Measurements from ENCODE around the gene THADA.

THADA gene

DNA sequence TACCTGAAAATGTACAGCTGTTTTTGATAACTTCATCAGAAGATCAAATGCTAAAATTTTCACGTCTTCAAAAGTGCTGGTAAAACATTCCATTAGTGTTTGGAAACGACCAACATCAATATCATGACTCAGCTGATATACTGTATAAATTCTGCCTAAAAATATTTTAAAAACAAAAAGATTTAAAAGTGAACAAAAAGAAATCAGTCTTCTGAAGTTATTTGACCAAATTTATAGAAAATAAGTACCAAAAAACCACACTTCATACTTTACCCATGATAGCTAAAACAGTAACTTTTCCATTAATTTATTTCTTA lies 35.6 kb downstream of the THADA start:
- TF ChIP-seq, protein P1, sequence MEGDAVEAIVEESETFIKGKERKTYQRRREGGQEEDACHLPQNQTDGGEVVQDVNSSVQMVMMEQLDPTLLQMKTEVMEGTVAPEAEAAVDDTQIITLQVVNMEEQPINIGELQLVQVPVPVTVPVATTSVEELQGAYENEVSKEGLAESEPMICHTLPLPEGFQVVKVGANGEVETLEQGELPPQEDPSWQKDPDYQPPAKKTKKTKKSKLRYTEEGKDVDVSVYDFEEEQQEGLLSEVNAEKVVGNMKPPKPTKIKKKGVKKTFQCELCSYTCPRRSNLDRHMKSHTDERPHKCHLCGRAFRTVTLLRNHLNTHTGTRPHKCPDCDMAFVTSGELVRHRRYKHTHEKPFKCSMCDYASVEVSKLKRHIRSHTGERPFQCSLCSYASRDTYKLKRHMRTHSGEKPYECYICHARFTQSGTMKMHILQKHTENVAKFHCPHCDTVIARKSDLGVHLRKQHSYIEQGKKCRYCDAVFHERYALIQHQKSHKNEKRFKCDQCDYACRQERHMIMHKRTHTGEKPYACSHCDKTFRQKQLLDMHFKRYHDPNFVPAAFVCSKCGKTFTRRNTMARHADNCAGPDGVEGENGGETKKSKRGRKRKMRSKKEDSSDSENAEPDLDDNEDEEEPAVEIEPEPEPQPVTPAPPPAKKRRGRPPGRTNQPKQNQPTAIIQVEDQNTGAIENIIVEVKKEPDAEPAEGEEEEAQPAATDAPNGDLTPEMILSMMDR (IDR thresholded peaks at IDR 0.05) = no peak

DNA sequence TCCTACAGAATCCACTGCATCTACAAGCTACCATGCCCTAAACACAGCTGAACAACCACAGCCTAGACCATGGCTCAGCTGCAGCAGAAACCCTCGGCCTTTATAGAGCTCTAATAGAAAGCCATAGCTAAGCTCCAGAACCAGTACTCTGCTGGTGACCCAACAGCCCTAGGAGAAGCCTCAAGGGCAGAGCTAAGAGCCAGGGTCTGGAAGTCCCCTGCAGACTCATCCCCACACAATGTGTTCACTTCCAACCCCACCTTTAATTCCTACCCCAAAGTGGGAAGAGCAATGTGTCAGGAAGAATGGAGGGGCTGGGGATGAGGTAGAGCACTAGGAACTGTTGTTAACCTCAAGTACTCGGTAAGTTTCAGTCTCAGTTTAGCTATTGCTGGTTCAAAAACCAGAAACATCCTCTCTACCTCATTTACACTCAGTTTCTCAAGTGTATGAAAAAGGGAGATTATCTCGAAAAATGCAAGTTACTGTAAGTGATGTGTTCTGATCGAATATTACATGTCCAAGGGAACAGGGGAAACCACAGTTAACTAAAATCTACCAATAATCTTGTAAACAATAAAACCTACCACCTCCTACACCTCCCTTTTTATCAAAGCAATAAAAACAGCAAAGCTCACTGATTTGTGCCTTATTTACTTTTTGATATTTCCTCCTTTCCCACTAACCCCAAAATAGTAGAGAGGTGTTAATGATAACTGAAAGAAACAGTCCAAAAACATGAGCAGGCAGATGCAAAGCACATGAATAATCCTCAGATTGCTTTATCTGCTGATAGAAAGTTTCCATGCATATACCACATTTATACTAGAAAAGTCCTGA lies 36.2 kb downstream of the THADA start:
- TF ChIP-seq, protein P1 (IDR thresholded peaks at IDR 0.05) = no peak

DNA sequence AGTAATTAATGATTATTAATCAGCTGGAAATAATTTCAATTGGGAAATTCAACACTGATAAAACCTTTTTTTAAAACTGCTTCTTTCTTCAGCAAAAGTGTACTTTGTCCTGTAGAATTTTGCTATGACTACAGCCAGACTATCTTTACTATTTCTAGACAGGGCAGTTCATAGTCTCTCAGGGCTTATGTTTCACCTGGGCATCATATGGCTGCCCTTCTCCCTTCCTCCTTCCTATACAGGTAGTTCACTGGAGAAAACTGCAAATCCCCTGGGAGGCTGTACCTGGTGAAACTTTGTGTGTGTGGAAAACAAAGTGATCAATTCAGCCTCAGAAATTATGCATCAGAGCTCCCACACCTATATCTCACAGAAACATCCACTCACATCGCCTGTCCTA lies 38.6 kb downstream of the THADA start:
- TF ChIP-seq, protein P1 (IDR thresholded peaks at IDR 0.05) = no peak

DNA sequence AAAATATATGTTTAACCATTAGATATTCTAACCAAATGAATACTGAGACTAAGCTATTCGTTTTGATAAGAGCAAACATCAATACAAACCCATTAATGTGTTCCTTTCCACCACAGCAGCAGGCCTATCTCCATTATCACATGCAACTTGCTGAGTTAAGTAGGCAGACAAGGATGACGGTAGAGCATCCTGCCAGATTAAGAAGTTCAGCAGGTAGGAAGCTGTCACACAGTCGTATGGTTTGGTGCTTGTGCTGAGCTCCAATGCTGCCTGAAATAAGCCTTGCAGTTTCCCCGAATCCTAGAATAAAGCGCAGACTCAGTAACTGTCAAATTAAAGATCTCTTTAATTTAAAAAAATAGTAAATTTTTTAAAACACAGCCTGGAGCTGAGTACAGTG lies 39.6 kb downstream of the THADA start:
- TF ChIP-seq, protein P1 (IDR thresholded peaks at IDR 0.05) = no peak

DNA sequence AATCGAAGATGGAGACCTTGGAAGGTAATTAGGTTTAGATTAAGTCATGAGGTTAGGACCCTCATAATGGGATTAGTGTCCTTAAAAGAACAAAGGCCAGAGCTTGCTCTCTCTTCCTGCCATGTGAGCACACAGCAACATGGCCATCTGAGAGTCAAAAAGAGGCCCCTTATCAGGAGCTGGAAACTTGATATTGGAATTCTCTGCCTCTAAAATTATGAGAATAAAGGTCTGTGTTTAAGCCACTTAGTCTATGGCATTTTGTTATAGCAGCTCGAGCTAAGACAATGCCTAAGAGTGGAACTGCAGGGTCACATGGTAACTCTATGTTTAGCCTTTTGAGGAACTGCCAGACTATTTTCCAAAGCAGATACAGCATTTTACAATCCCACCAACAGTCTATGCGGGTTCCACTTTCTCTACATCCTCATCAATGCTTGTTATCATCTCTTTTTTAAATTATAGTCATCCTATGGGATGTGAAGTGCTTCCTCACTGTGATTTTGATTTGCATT lies 42.4 kb downstream of the THADA start:
- TF ChIP-seq, protein P1 (IDR thresholded peaks at IDR 0.05) = no peak

DNA sequence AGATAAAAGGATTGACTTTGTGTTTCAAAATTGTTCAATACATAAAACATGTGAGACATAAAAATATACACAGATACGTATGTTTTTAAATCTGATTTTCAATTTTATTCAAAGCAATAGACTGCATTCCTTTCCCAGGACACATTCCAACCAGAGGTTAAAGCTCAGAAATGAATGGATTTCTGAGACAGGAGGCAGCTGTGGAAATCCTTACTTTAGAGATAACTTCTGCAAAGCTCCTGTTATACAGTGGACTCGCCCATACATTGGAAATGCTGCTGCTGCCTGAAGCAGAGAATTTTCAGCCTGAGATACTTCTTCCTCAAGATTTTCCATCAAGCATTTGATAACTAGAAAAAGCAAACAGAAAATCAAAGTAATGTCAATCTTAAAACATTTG lies 43.8 kb downstream of the THADA start:
- TF ChIP-seq, protein P1 (IDR thresholded peaks at IDR 0.05) = no peak

DNA sequence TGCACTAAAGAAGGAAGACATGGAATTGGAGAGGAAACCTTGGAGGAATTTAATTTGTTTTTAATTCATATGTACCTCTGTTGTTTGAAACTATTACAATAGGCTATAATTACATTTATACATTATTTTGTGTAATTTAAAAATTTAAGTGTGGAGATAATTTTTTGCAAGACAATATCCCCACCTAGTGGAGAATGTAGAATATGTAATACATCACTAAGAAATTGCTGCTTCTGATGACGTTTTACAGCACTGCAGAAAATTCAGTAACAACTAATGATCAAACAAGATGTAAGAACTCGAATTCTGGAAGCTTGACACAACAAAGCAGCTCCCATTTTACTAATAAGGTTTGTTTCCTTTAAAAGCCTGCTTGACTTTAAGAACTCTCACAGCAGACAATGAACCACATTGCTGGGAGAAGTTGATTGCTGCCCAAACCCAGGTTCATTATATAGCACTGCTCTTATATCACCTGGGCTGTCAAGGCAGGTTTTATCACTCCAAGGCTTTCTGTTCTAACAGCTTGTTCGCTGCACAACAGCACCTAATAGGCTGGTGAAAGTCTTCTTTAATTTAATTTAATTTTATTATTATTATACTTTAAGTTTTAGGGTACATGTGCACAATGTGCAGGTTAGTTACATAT lies 53.4 kb downstream of the THADA start:
- TF ChIP-seq, protein P1 (IDR thresholded peaks at IDR 0.05) = peak; percentile 41; the same call in 1 of the 2 replicates

Data from LNCAP (cell line).